GM12878 (cell line): ENCODE results near the gene CDK17. TPM values are rescaled to one million over a fixed set of nuclear protein-coding genes. Genes with fewer than 3 reads are reported as not detected.

Experiments
- ATAC-seq: fragments of 200-7000 bp; cut with Tn5 transposase; 3 replicates; pipeline ENCODE4 v1.9.1; 2020; ENCODE audit warnings: mild to moderate bottlenecking, moderate library complexity
- BruUV-seq: library from RNA; stranded (reverse); fragments of 400-500 nt; replicated peaks from 2 replicates; lab custom pipeline; 2021; lab: Mats Ljungman, UMichigan
- CTCF ChIA-PET: fragments of 300-600 bp; sonication (Branson Sonifier 250); formaldehyde crosslinking; extraction: SDS; loops from one replicate; lab custom pipeline; 2021; ENCODE audit warnings: inconsistent platforms; lab: Yijun Ruan, JAX
- POLR2A ChIA-PET: fragments of 350-600 bp; formaldehyde crosslinking; extraction: SDS; loops from one replicate; lab custom pipeline; 2021; ENCODE audit warnings: inconsistent platforms; lab: Charles Lee
- RAD21 ChIA-PET: fragments of 300-600 bp; sonication (Branson Sonifier 250); formaldehyde crosslinking; loops from one replicate; lab custom pipeline; 2023; ENCODE audit warnings: antibody characterized with exemption; ENCODE audit not compliant: unreplicated experiment; lab: Charles Lee
- SMC1A ChIA-PET: fragments of 300-600 bp; sonication (Branson Sonifier 250); formaldehyde crosslinking; loops from one replicate; lab custom pipeline; 2023; ENCODE audit not compliant: unreplicated experiment, uncharacterized antibody; lab: Charles Lee
- DNase-seq: peaks from one replicate; pipeline ENCODE4 v3.0.0-alpha.2; 2011; ENCODE audit warnings: low read depth, low spot score
- FAIRE-seq: peaks from 3 replicates; lab custom pipeline; 2011; peaks lifted over from hg19 to GRCh38; lab: Jason Lieb, UNC
- H2AFZ ChIP-seq: 2 replicates; pipeline ENCODE4 v1.6.0; 2011; ENCODE audit warnings: low read depth, low read length, control low read depth; ENCODE audit not compliant: control insufficient read depth
- H3K27ac ChIP-seq: 2 replicates; pipeline ENCODE4 v1.5.1; 2011; ENCODE audit warnings: control low read depth; ENCODE audit not compliant: control insufficient read depth, insufficient read depth
- H3K27me3 ChIP-seq, 2 experiments: replicated peaks in 1 of 2; 2 replicates each; pipeline versions ENCODE4 v1.6.0 to v1.6.1; 2011; ENCODE audit warnings: low read length in 1 of 2; ENCODE audit not compliant: control insufficient read depth in 2 of 2, insufficient read depth in 2 of 2
- H3K36me3 ChIP-seq, 2 experiments: 2 replicates each; pipeline ENCODE4 v1.5.1; 2011; ENCODE audit warnings: low read length in 1 of 2; ENCODE audit not compliant: control insufficient read depth in 2 of 2, insufficient read depth in 2 of 2
- H3K4me1 ChIP-seq: 2 replicates; pipeline ENCODE4 v1.6.1; 2011; ENCODE audit warnings: mild to moderate bottlenecking, low read length, moderate library complexity, mixed read lengths; ENCODE audit not compliant: control insufficient read depth, insufficient read depth
- H3K4me2 ChIP-seq: 2 replicates; pipeline ENCODE4 v1.6.0; 2011; ENCODE audit warnings: control low read depth; ENCODE audit not compliant: control insufficient read depth, insufficient read depth
- H3K4me3 ChIP-seq: fragments of 200-600 bp; sonication (generic); 2 replicates; pipeline ENCODE4 v1.5.1; 2016
- H3K79me2 ChIP-seq: 2 replicates; pipeline ENCODE4 v1.6.0; 2011; ENCODE audit warnings: low read length; ENCODE audit not compliant: control insufficient read depth, insufficient read depth
- H3K9ac ChIP-seq: 2 replicates; pipeline ENCODE4 v1.8.0; 2011; ENCODE audit warnings: low read length, control low read depth, mixed read lengths; ENCODE audit not compliant: control insufficient read depth, insufficient read depth
- H3K9me3 ChIP-seq: replicated peaks from 3 replicates; pipeline ENCODE4 v1.5.1; 2011; ENCODE audit warnings: mild to moderate bottlenecking, low read length; ENCODE audit not compliant: control insufficient read depth, insufficient read depth
- H4K20me1 ChIP-seq: 2 replicates; pipeline ENCODE4 v1.6.0; 2011; ENCODE audit not compliant: control insufficient read depth, insufficient read depth
- BRCA1 ChIP-seq: IDR thresholded peaks from 2 replicates; pipeline ENCODE4 v1.6.1; 2011; ENCODE audit warnings: low read depth, low read length, improper control_type of control experiment
- CBX5 ChIP-seq: sonication (generic); IDR thresholded peaks from 2 replicates; pipeline ENCODE4 v1.6.1; 2016; ENCODE audit warnings: low read depth, moderate library complexity, mild to moderate bottlenecking, inconsistent platforms
- FOXK2 ChIP-seq: fragments of 450-650 bp; IDR thresholded peaks from 2 replicates; pipeline ENCODE4 v1.6.1; 2017; ENCODE audit warnings: mild to moderate bottlenecking, moderate library complexity
- LARP7 ChIP-seq: fragments of 450-650 bp; IDR thresholded peaks from 2 replicates; pipeline ENCODE4 v1.6.1; 2017; ENCODE audit warnings: mild to moderate bottlenecking
- MYB ChIP-seq: fragments of 150-350 bp; IDR thresholded peaks from 2 replicates; pipeline ENCODE4 v1.6.1; 2014; ENCODE audit warnings: mild to moderate bottlenecking, low read depth, low read length, borderline replicate concordance
- POLR2AphosphoS5 ChIP-seq: IDR thresholded peaks from 2 replicates; pipeline ENCODE4 v1.6.1; 2011; ENCODE audit warnings: mild to moderate bottlenecking, low read length, inconsistent platforms
- RCOR1 ChIP-seq: conservative IDR thresholded peaks from 2 replicates; pipeline ENCODE4 v1.6.1; 2012; ENCODE audit warnings: low read depth, low read length, improper control_type of control experiment
- TCF12 ChIP-seq: IDR thresholded peaks from 2 replicates; pipeline ENCODE4 v1.6.1; 2011; ENCODE audit warnings: low read depth, mild to moderate bottlenecking, low read length
- ZNF207 ChIP-seq: fragments of 450-650 bp; IDR thresholded peaks from 2 replicates; pipeline ENCODE4 v1.6.1; 2014; ENCODE audit warnings: antibody characterized with exemption, mild to moderate bottlenecking, borderline replicate concordance
- WGBS: methylation state at CpG from one replicate; pipeline ENCODE4 v1.1.6; 2016; ENCODE audit warnings: low lambda C conversion rate; ENCODE audit not compliant: insufficient replicate concordance, insufficient coverage; ENCODE audit errors: missing lambda C conversion rate; 5-methylcytosine and 5-hydroxymethylcytosine counted together
- in situ Hi-C: fragments of 300-500 bp; cut with MboI; formaldehyde crosslinking; loops from 9 replicates; pipeline ENCODE4 v1.14.3; 2018; ENCODE audit warnings: mixed read lengths
- intact Hi-C: fragments of 100-400 bp; cut with micrococcal nuclease; formaldehyde crosslinking; loops from one replicate; pipeline ENCODE4 v1.14.2; 2022; ENCODE audit not compliant: unreplicated experiment
- polyA plus RNA-seq, 11 experiments: library from polyadenylated mRNA; depleted of rRNA in 4 of 11; unstranded in 6 of 11; stranded (reverse) in 5 of 11; fragments of >200 nt; fragmentation: Nextera tagmentation in 4 of 11; fragmentation: Illumina TruSeq in 1 of 11; extraction: Ambion mirVana in 4 of 11; extraction: Trizol in 1 of 11; gene quantifications; 1 replicate in 1 of 11; 2 replicates in 10 of 11; pipeline versions ENCODE4 v1.2.1 to v1.2.3, GENCODE V29; 2011 to 2016; ENCODE audit warnings: inconsistent platforms in 2 of 11, missing spikeins in 2 of 11, low read depth in 1 of 11
- total RNA-seq, 4 experiments: library from RNA; depleted of rRNA in 3 of 4; stranded (reverse); fragments of >200 nt in 3 of 4; fragmentation: Illumina TruSeq in 1 of 4; extraction: Trizol in 1 of 4; gene quantifications; 2 replicates each; pipeline versions ENCODE4 v1.2.1 to v1.2.3, GENCODE V29; 2013 to 2021
- TF ChIP-seq, protein P1 (sequence below): fragments of 450-650 bp; conservative IDR thresholded peaks from 2 replicates; pipeline ENCODE4 v1.6.1; 2017; ENCODE audit warnings: mild to moderate bottlenecking, moderate library complexity
- TF ChIP-seq, protein P2 (sequence below): IDR thresholded peaks from 2 replicates; pipeline ENCODE4 v1.6.1; 2011; ENCODE audit warnings: low read depth, low read length, improper control_type of control experiment, borderline replicate concordance
- TF ChIP-seq, protein P3 (sequence below): fragments of 450-650 bp; IDR thresholded peaks from 2 replicates; pipeline ENCODE4 v1.6.1; 2016; ENCODE audit warnings: mild to moderate bottlenecking
- TF ChIP-seq, protein P4 (sequence below): fragments of 450-650 bp; IDR thresholded peaks from 2 replicates; pipeline ENCODE4 v1.6.1; 2018; ENCODE audit warnings: mild to moderate bottlenecking, low read depth, moderate library complexity; ENCODE audit not compliant: partially characterized antibody

Gene CDK17
- total and polyA plus RNA-seq, 10 of the 15 experiments (the other 5 are each of a cell fraction or from before 2014, with no cell fraction given) = 5.6 to 45.6 (median 18.3) TPM

DNA sequence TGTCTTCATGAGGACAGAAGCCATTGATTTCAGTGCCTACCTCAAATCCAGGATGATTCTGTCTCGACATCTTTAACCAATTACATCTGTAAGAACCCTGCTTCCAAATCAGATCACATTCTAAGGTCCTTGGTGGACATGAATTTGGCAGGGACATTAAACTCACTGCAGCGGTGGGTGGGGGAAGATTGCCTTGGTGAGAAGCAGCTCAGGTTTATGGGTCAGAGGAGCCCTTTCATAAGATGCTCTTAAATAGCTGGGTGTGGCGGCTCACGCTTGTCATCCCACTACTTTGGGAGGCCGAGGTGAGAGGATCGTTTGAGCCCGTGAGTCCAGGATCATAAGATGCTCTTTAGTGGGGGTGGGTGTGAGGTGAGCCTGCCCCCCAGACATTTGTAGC, 163.2 kb downstream of the CDK17 start:
- ChIA-PET POLR2A (interaction anchor here (0.6 kb wide), 1 partner anchor 37 kb away, joined by 3 read pairs; no protein-coding TSS in a partner anchor), RAD21 (no interaction called here), SMC1A (no interaction called here), CTCF (interaction anchor here (0.7 kb wide), 1 partner anchor 35 kb away, joined by 3 read pairs; no protein-coding TSS in a partner anchor)
- Histone ChIP-seq H3K4me2 (no peak overlapping the region), H3K4me1 (no peaks in the 10 kb centered on the region), H3K4me3 (no peak overlapping the region), H3K27ac (no peak overlapping the region), H3K36me3 (peaks cover 0 to 2% of the 10 kb centered on the region in 2 experiments; a peak in 2 of 4 replicates), H3K79me2 (no peaks in the 10 kb centered on the region), H2AFZ (no peak overlapping the region), H3K27me3 (no peaks in the 10 kb centered on the region), H3K9ac (no peak overlapping the region), H3K9me3 (no peaks in the 10 kb centered on the region), H4K20me1 (no peaks in the 10 kb centered on the region)
- no peak for ATAC-seq
- no peak for DNase-seq
- 83% methylated on average over 7 of the region's 7 CpGs for WGBS
- BruUV-seq = no TSS peak
- intact Hi-C loops = no loop called here
- in situ Hi-C loops = no loop called here
- no peak for TF ChIP-seq FOXK2
- no peak for TF ChIP-seq TCF12
- TF ChIP-seq, protein P1, sequence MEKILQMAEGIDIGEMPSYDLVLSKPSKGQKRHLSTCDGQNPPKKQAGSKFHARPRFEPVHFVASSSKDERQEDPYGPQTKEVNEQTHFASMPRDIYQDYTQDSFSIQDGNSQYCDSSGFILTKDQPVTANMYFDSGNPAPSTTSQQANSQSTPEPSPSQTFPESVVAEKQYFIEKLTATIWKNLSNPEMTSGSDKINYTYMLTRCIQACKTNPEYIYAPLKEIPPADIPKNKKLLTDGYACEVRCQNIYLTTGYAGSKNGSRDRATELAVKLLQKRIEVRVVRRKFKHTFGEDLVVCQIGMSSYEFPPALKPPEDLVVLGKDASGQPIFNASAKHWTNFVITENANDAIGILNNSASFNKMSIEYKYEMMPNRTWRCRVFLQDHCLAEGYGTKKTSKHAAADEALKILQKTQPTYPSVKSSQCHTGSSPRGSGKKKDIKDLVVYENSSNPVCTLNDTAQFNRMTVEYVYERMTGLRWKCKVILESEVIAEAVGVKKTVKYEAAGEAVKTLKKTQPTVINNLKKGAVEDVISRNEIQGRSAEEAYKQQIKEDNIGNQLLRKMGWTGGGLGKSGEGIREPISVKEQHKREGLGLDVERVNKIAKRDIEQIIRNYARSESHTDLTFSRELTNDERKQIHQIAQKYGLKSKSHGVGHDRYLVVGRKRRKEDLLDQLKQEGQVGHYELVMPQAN = no peak
- no peak for TF ChIP-seq MYB
- no peak for TF ChIP-seq ZNF207
- TF ChIP-seq, protein P2, sequence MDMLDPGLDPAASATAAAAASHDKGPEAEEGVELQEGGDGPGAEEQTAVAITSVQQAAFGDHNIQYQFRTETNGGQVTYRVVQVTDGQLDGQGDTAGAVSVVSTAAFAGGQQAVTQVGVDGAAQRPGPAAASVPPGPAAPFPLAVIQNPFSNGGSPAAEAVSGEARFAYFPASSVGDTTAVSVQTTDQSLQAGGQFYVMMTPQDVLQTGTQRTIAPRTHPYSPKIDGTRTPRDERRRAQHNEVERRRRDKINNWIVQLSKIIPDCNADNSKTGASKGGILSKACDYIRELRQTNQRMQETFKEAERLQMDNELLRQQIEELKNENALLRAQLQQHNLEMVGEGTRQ = no peak
- no peak for TF ChIP-seq BRCA1
- TF ChIP-seq, protein P3, sequence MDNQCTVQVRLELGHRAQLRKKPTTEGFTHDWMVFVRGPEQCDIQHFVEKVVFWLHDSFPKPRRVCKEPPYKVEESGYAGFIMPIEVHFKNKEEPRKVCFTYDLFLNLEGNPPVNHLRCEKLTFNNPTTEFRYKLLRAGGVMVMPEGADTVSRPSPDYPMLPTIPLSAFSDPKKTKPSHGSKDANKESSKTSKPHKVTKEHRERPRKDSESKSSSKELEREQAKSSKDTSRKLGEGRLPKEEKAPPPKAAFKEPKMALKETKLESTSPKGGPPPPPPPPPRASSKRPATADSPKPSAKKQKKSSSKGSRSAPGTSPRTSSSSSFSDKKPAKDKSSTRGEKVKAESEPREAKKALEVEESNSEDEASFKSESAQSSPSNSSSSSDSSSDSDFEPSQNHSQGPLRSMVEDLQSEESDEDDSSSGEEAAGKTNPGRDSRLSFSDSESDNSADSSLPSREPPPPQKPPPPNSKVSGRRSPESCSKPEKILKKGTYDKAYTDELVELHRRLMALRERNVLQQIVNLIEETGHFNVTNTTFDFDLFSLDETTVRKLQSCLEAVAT = no peak
- TF ChIP-seq POLR2AphosphoS5 = no peak
- TF ChIP-seq, protein P4, sequence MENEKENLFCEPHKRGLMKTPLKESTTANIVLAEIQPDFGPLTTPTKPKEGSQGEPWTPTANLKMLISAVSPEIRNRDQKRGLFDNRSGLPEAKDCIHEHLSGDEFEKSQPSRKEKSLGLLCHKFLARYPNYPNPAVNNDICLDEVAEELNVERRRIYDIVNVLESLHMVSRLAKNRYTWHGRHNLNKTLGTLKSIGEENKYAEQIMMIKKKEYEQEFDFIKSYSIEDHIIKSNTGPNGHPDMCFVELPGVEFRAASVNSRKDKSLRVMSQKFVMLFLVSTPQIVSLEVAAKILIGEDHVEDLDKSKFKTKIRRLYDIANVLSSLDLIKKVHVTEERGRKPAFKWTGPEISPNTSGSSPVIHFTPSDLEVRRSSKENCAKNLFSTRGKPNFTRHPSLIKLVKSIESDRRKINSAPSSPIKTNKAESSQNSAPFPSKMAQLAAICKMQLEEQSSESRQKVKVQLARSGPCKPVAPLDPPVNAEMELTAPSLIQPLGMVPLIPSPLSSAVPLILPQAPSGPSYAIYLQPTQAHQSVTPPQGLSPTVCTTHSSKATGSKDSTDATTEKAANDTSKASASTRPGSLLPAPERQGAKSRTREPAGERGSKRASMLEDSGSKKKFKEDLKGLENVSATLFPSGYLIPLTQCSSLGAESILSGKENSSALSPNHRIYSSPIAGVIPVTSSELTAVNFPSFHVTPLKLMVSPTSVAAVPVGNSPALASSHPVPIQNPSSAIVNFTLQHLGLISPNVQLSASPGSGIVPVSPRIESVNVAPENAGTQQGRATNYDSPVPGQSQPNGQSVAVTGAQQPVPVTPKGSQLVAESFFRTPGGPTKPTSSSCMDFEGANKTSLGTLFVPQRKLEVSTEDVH = no peak
- no peak for TF ChIP-seq LARP7
- TF ChIP-seq CBX5 = no peak
- TF ChIP-seq RCOR1 = no peak
- FAIRE-seq = no peak
